Panc1 (cell line): ENCODE measurements around the gene LTB4R. TPM values are rescaled to one million over a fixed set of nuclear protein-coding genes. Genes with fewer than 3 reads are reported as not detected.
"Not testable (repeated sequence)": the region's sequence is repeated elsewhere in the genome, so short reads cannot be mapped to it uniquely, and the experiment has no call there.

Source experiments
- ATAC-seq: fragments of 200-7000 bp; cut with Tn5 transposase; 2 replicates; pipeline ENCODE4 v1.9.1; 2020; ENCODE audit warnings: mild to moderate bottlenecking, moderate library complexity
- BruUV-seq: library from RNA; stranded (reverse); fragments of 400-500 nt; replicated peaks from 2 replicates; lab custom pipeline; 2021; lab: Mats Ljungman, UMichigan
- CTCF ChIA-PET: fragments of 300-600 bp; sonication (Branson Sonifier 250); formaldehyde crosslinking; loops from one replicate; lab custom pipeline; 2022; ENCODE audit warnings: antibody characterized with exemption; lab: Charles Lee
- POLR2A ChIA-PET: fragments of 300-600 bp; sonication (Branson Sonifier 250); formaldehyde crosslinking; loops from one replicate; lab custom pipeline; 2022; ENCODE audit warnings: antibody characterized with exemption; lab: Charles Lee
- DNase-seq: peaks from one replicate; pipeline ENCODE4 v3.0.0-alpha.2; 2010; ENCODE audit warnings: low read depth, low spot score
- H3K27ac ChIP-seq: 2 replicates; pipeline ENCODE4 v1.5.1; 2011; ENCODE audit warnings: mild to moderate bottlenecking, low read length, inconsistent platforms
- H3K27me3 ChIP-seq: fragments of 200-500 bp; sonication (Bioruptor generic); 2 replicates; pipeline ENCODE4 v1.6.0; 2014; ENCODE audit warnings: low read length, inconsistent platforms; ENCODE audit not compliant: control insufficient read depth, insufficient read depth
- H3K36me3 ChIP-seq: fragments of 200-500 bp; sonication (Bioruptor generic); 2 replicates; pipeline ENCODE4 v1.5.1; 2014; ENCODE audit warnings: inconsistent platforms, mild to moderate bottlenecking, low read length, moderate library complexity; ENCODE audit not compliant: control insufficient read depth, insufficient read depth
- H3K4me1 ChIP-seq: 2 replicates; pipeline ENCODE4 v1.5.1; 2011; ENCODE audit warnings: inconsistent platforms, mild to moderate bottlenecking, low read length, moderate library complexity; ENCODE audit not compliant: control insufficient read depth, insufficient read depth
- H3K4me3 ChIP-seq, 2 experiments: 2 replicates each; pipeline ENCODE4 v1.5.1; 2011 to 2012; ENCODE audit warnings: low read depth in 2 of 2, low read length in 2 of 2, mild to moderate bottlenecking in 2 of 2, inconsistent platforms in 1 of 2, moderate library complexity in 1 of 2
- H3K9me3 ChIP-seq: fragments of 200-500 bp; sonication (Bioruptor generic); 2 replicates; pipeline ENCODE4 v1.5.1; 2014; ENCODE audit warnings: low read depth, mild to moderate bottlenecking, inconsistent platforms, low read length, moderate library complexity; ENCODE audit not compliant: control insufficient read depth, insufficient read depth
- TCF7L2 ChIP-seq: IDR thresholded peaks from 2 replicates; pipeline ENCODE4 v1.6.1; 2011; ENCODE audit warnings: mild to moderate bottlenecking, low read depth, low read length, inconsistent platforms
- in situ Hi-C: cut with HindIII; loops from 2 replicates; pipeline ENCODE4 v1.10.0; 2016; ENCODE audit warnings: low sequenced_read_pairs, low pct_unique_long_range_greater_than_20kb
- intact Hi-C: fragments of 100-400 bp; cut with micrococcal nuclease; formaldehyde crosslinking; loops from one replicate; pipeline ENCODE4 v1.10.0; 2022; ENCODE audit not compliant: unreplicated experiment
- total RNA-seq: library from RNA; stranded (reverse); gene quantifications from one replicate; pipeline ENCODE4 v1.2.1, GENCODE V29; 2021; ENCODE audit not compliant: unreplicated experiment
- TF ChIP-seq, protein P1 (sequence below): fragments of 450-650 bp; IDR thresholded peaks from 2 replicates; pipeline ENCODE4 v1.5.1; 2017; ENCODE audit warnings: mild to moderate bottlenecking
- TF ChIP-seq, protein P2 (sequence below), 2 experiments: IDR thresholded peaks; 2 replicates each; pipeline ENCODE4 v1.6.1; 2011 to 2012; ENCODE audit warnings: low read depth in 2 of 2, control low read depth in 1 of 2, low read length in 1 of 2, mild to moderate bottlenecking in 1 of 2, moderate library complexity in 1 of 2; ENCODE audit not compliant: insufficient read depth in 1 of 2

Gene LTB4R
- total RNA-seq, 1 experiment from 2014 or later = 4.8 TPM

DNA sequence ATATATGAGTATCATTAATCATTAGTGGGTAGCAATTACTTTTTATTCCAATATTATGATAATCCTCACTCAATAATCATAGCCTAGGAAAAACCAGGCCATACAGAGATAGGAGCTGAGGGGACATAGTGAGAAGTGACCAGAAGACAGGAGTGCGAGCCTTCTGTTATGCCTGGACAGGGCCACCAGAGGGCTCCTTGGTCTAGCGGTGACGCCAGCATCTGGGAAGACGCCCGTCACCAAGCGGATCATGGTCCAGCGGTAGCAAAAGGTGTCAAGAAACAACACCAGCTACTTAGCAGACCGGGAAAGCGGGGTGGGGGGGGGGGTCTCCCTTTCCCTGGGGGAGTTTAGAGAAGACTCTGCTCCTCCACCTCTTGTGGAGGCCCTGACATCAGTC, 16.6 kb downstream of the LTB4R start:
- in situ Hi-C loops, BruUV-seq, H3K36me3 ChIP-seq, DNase-seq, ATAC-seq, H3K9me3 ChIP-seq, POLR2A ChIA-PET, H3K4me3 ChIP-seq, intact Hi-C loops, H3K27ac ChIP-seq, H3K27me3 ChIP-seq, H3K4me1 ChIP-seq: not testable (repeated sequence)
- CTCF ChIA-PET = interaction anchor here (1.2 kb wide), 1 partner anchor 104 kb away, joined by 3 read pairs; no protein-coding TSS in a partner anchor
- TF ChIP-seq, protein P1, sequence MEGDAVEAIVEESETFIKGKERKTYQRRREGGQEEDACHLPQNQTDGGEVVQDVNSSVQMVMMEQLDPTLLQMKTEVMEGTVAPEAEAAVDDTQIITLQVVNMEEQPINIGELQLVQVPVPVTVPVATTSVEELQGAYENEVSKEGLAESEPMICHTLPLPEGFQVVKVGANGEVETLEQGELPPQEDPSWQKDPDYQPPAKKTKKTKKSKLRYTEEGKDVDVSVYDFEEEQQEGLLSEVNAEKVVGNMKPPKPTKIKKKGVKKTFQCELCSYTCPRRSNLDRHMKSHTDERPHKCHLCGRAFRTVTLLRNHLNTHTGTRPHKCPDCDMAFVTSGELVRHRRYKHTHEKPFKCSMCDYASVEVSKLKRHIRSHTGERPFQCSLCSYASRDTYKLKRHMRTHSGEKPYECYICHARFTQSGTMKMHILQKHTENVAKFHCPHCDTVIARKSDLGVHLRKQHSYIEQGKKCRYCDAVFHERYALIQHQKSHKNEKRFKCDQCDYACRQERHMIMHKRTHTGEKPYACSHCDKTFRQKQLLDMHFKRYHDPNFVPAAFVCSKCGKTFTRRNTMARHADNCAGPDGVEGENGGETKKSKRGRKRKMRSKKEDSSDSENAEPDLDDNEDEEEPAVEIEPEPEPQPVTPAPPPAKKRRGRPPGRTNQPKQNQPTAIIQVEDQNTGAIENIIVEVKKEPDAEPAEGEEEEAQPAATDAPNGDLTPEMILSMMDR = peak; percentile 76

DNA sequence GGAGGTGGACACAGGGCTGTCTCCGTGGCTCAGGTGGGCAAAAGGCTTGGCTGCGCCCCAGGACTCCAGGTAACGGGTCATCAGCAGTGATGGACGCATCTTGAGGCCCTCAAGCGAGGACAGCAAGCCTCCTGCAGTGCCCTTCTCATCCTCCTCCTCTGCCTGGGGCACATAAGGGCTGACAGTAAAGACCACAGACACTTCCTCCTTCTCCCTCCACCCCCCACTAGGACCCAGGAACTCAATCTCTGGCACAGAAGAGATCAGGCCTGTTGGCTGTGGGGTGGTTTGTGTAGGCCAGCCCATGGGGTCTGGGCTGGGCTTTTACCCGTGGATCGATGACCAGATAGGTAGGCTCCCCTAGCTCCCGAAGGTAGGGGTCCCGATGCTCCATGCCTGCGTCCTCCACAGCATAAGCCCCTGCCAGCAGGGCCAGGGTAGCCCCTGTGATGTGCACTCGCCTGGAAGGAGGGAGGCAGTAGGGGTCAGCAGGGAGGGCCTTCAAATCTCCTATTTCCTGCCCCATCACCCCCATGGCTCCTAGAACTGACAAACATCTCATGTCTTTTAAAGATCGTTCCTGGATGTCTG, 17.9 kb downstream of the LTB4R start:
- in situ Hi-C loops = no loop called here
- intact Hi-C loops = no loop called here
- H3K4me3 ChIP-seq = no peak overlapping the region

More for the DNA sequence above, 17.9 kb downstream of the LTB4R start:
- CTCF ChIA-PET = no interaction called here
- no peaks in the 10 kb centered on the region for H3K36me3 ChIP-seq
- H3K27ac ChIP-seq = no peak overlapping the region
- no peaks in the 10 kb centered on the region for H3K9me3 ChIP-seq
- peaks cover 3% of the 10 kb centered on the region; the same call in 1 of the 2 replicates for H3K4me1 ChIP-seq
- POLR2A ChIA-PET = no interaction called here
- ATAC-seq (no peak), DNase-seq (no peak)
- H3K27me3 ChIP-seq = no peaks in the 10 kb centered on the region
- TF ChIP-seq, protein P2, sequence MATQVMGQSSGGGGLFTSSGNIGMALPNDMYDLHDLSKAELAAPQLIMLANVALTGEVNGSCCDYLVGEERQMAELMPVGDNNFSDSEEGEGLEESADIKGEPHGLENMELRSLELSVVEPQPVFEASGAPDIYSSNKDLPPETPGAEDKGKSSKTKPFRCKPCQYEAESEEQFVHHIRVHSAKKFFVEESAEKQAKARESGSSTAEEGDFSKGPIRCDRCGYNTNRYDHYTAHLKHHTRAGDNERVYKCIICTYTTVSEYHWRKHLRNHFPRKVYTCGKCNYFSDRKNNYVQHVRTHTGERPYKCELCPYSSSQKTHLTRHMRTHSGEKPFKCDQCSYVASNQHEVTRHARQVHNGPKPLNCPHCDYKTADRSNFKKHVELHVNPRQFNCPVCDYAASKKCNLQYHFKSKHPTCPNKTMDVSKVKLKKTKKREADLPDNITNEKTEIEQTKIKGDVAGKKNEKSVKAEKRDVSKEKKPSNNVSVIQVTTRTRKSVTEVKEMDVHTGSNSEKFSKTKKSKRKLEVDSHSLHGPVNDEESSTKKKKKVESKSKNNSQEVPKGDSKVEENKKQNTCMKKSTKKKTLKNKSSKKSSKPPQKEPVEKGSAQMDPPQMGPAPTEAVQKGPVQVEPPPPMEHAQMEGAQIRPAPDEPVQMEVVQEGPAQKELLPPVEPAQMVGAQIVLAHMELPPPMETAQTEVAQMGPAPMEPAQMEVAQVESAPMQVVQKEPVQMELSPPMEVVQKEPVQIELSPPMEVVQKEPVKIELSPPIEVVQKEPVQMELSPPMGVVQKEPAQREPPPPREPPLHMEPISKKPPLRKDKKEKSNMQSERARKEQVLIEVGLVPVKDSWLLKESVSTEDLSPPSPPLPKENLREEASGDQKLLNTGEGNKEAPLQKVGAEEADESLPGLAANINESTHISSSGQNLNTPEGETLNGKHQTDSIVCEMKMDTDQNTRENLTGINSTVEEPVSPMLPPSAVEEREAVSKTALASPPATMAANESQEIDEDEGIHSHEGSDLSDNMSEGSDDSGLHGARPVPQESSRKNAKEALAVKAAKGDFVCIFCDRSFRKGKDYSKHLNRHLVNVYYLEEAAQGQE (IDR thresholded peaks at IDR 0.05; ENCODE audit: insufficient read depth in 1 of 2, low read depth in 2 of 2, low read length in 1 of 2) = no peak
- TF ChIP-seq, protein P1 = no peak
- no peak for TF ChIP-seq TCF7L2
- no TSS peak for BruUV-seq
